Testis (tissue), 3 donors: ENCODE data around the gene CLEC5A. TPM values are rescaled to one million over a fixed set of nuclear protein-coding genes. Genes with fewer than 3 reads are reported as not detected.

ENCODE experiments used
- polyA plus RNA-seq: library from polyadenylated mRNA; stranded (reverse); fragments of 350-450 nt; fragmentation: Illumina TruSeq; extraction: RNeasy Lipid Tissue Mini Kit (QIAGEN cat#74804); gene quantifications from one replicate; pipeline ENCODE4 v1.2.3, GENCODE V29; 2014; ENCODE audit warnings: low read depth, low replicate concordance; ENCODE audit not compliant: insufficient read depth
- total RNA-seq, 2 donors: library from RNA; depleted of rRNA; stranded (reverse); fragments of >200 nt; gene quantifications; one replicate each; pipeline ENCODE4 v1.2.3, GENCODE V29; 2016

Gene CLEC5A
- total and polyA plus RNA-seq, 3 donors from 2014 or later: 0.31 to 0.74 (median 0.70) TPM

Other genes starting within 250 kb of the CLEC5A start
- 1 to 10 TPM; 6.7 to 6.8 TPM for gene DENND11, start 244.8 kb downstream of the CLEC5A start, total RNA-seq
- gene DENND11, start 244.8 kb downstream of the CLEC5A start, polyA plus RNA-seq: 3.8 TPM
- 1 to 10 TPM in 1 of 2 donors, not detected in 1; 1.4 TPM for gene WEE2, start 238.6 kb downstream of the CLEC5A start, total RNA-seq
- gene WEE2, start 238.6 kb downstream of the CLEC5A start, polyA plus RNA-seq: 0.20 TPM
- 100 to 1,000 TPM; 131 to 148 TPM for gene SSBP1, start 208.6 kb downstream of the CLEC5A start, total RNA-seq
- gene SSBP1, start 208.6 kb downstream of the CLEC5A start, polyA plus RNA-seq: 204 TPM
- gene TAS2R3, start 182.9 kb downstream of the CLEC5A start, total RNA-seq: 10 to 100 TPM; 10.4 to 12.3 TPM
- gene TAS2R3, start 182.9 kb downstream of the CLEC5A start, polyA plus RNA-seq: 0.40 TPM
- gene TAS2R4, start 170.3 kb downstream of the CLEC5A start, total RNA-seq: 1 to 10 TPM; 6.8 to 8.2 TPM
- 0.71 TPM for gene TAS2R4, start 170.3 kb downstream of the CLEC5A start, polyA plus RNA-seq
- gene TAS2R5, start 156.8 kb downstream of the CLEC5A start, total RNA-seq: 10 to 100 TPM; 13.3 to 13.4 TPM
- gene TAS2R5, start 156.8 kb downstream of the CLEC5A start, polyA plus RNA-seq: 1.6 TPM
- 10 to 100 TPM; 17.1 to 38.6 TPM for gene PRSS37, start 105.5 kb downstream of the CLEC5A start, total RNA-seq
- gene PRSS37, start 105.5 kb downstream of the CLEC5A start, polyA plus RNA-seq: 54.7 TPM
- under 1 TPM in 1 of 2 donors, not detected in 1; 0.25 TPM for gene OR9A4, start 30.6 kb downstream of the CLEC5A start, total RNA-seq
- gene OR9A4, start 30.6 kb downstream of the CLEC5A start, polyA plus RNA-seq: not detected
- not detected for gene TAS2R38, start 26.8 kb upstream of the CLEC5A start, total RNA-seq
- gene TAS2R38, start 26.8 kb upstream of the CLEC5A start, polyA plus RNA-seq: not detected
- 1 to 10 TPM; 3.5 to 3.8 TPM for gene MGAM, start 48.9 kb upstream of the CLEC5A start, total RNA-seq
- gene MGAM, start 48.9 kb upstream of the CLEC5A start, polyA plus RNA-seq: 9.2 TPM
- 1 to 10 TPM; 2.3 to 2.7 TPM for gene MGAM2, start 164.7 kb upstream of the CLEC5A start, total RNA-seq
- gene MGAM2, start 164.7 kb upstream of the CLEC5A start, polyA plus RNA-seq: 4.4 TPM